Kidney glomerular epithelial cell (primary cell): ENCODE data around the gene KRTAP19-6.
"Not testable (repeated sequence)": the region's sequence is repeated elsewhere in the genome, so short reads cannot be mapped to it uniquely, and the experiment has no call there.

Source experiments
- DNase-seq: peaks from one replicate; lab custom pipeline; 2025; lab: John Stamatoyannopoulos, UW

KRTAP19-6 gene

DNA sequence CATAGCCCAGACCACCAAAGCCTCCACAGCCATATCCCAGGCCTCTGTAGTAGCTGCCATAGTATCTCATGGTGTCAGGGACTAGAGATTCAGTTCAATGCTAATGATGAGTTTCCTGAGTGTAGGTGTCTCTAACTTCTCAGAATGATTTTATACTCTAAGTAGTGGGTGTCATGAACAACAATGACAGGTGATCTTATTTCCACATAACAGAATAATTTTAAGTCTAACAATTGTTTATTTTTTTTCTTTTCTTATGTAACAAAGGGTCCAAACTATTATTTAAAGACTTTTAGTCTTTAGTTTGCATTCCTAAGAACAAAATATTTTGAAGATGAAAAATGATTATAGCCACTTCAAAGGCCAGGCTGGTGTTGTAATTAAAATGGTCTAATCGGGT, at the start of gene KRTAP19-6:
TSS of gene KRTAP19-6 (minus strand) at position 101 of the 400 bp plus-strand sequence. CDS start at position 70, 31 bp downstream.
- DNase-seq, result no peak

DNA sequence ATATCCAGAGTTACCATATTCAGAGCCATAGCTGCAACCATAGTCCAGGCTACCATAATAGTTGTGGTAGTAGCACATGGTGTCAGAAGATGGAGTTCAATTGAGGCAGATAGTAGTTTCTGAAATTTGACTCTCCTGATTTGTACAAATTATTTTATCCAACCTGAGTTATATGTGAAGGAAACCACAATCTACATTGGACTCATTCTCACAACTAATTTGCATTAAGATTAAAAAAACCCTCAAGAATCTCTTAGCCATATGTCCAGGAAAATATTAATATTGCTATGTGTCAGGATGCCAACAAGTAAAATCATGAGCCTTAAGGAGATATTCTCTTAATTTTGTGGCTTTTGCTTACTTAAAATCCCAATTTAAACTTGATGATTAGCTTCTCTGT, 48.6 kb upstream of the KRTAP19-6 start, which contains the start of gene KRTAP22-2:
TSS of gene KRTAP22-2 (minus strand) at position 101 of the 400 bp plus-strand sequence.
- no peak for DNase-seq

DNA sequence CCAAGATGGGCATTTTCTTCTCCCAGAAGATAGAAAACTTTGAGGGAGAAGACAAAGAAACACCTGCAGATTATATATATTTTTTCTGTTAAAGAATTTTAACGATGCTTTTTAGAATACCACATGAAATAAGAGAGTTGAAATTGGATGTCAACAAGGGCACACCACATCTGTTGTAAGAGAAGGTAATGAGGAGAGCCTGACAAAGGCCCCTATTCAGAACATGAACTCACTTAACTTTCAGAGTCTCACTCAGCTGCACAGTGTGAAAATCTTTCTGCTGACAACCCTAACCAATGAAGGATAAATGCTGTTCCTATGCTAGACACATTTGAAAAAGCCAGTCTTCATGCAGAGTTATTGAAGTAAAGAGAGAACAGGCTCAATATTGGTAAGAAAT, 41.2 kb upstream of the KRTAP19-6 start:
- no peak for DNase-seq

GRCh38 chr21:30580132-30580531, 38.5 kb upstream of the KRTAP19-6 start:
- DNase-seq, result no peak

GRCh38 chr21:30579346-30579745, 37.7 kb upstream of the KRTAP19-6 start:
- no peak for DNase-seq

DNA sequence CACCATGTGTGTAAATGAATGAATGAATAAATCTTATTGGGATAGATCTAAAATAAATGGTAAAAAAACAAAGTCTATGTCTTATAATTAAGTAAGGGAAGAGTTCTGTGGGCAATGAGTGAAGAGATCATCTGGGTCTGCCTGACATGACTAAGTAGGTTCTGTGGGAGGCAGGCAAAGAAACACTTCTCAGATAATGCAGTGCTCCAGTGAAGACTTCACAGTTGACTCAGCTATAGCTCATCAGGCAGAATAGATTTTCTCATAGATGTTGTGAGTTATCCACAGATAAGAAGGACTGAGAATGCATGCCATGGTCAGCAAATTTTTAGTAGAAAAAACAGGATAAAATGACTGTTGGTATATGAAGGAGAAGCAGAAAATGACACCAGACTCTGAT, 36.1 kb upstream of the KRTAP19-6 start:
- DNase-seq, result no peak

DNA sequence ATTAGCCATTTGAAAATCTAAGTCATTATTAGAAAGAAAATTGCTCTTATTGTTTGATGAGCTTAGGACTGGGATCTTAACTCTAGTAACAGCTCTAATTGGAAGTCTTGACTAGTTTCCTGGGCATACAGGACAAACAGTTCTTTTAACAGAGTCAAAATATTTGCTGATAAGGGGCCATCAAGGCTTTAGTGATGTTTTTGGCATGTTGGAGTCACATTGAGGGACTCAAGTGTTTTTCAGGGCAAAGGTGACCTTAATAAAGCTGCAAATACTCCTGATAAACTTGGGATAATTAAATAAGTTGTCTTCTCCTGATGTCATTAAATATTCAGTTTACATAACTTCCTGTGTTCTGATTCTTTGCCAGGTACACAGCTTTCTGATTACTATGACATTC, 26.0 kb upstream of the KRTAP19-6 start:
- DNase-seq, result no peak

DNA sequence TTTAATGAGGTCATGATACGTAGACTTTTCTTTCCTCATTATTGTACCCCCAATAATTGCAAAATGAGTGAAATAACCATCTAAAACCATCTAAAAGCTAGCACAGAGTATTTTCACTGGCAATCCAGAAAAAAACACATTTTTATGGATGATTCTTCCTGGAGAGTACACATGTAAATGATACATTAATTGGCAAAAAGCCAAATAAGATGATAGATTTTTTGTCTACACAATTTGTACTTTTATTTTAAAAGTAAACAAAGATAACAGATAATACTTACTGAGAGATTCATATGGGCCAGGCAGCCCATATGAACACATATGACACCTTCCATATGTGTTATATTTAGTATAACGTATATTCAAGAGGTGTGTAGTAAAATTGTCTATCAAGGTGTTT, 22.0 kb upstream of the KRTAP19-6 start:
- DNase-seq, result no peak

- DNase-seq, result no peak
Observed at GRCh38 chr21:30563072-30563471, 21.4 kb upstream of the KRTAP19-6 start.

- DNase-seq, result no peak
Observed at GRCh38 chr21:30561957-30562356, 20.3 kb upstream of the KRTAP19-6 start.

DNA sequence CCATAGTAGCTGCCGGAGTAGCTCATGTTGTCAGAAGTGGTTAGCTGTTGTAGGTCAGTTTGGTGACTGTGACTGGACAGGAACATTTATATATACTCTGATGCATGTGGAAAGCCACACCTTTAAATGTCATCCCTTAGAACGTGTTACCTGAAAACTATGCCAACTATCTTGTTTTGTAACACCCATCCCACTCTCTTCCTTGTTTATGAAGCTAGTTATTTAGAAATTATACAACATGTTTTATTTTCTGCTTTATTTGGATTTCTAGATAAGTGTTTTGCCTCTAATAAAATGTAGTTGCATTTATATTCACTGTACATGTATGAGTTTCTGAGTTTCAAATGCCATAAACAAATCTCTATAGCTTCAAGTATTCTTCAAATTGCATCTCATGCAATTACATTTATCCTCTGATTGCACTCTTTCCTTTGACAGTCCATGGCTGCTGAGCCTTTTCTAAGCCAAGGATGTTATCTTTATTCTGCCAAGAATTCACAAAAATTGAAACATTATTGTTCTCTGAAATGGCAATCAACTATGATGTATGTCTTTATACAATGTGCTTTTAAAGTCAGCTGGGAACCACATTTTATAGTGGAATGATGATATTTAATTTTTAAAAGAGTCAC, 19.7 kb upstream of the KRTAP19-6 start, which contains the start of gene KRTAP19-7:
TSS of gene KRTAP19-7 (minus strand) at position 51 of the 632 bp plus-strand sequence. CDS start at position 26, 25 bp downstream.
- DNase-seq, result no peak

GRCh38 chr21:30555095-30555494, 13.4 kb upstream of the KRTAP19-6 start:
- DNase-seq, result no peak

- no peak for DNase-seq
Observed at GRCh38 chr21:30552782-30553181, 11.1 kb upstream of the KRTAP19-6 start.

DNA sequence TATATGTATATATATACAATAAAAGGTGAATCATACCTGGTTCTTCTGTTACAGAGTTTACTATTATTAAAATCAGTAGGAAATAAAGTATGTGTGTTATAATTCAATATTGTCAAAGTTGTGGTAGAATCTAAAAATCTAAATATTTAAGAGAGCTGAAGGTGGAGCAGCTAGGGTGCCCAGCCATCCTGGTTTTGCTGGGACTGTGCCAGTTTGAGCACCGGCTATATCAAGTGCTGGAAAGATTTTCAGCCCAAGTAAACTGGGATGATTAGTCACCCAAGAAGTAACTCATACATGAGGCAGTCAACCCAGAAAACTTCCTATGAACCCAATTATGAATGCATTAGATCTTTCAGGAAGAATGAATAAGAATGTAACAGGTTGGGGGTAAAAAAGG, 22.8 kb downstream of the KRTAP19-6 start:
- DNase-seq, result no peak

DNA sequence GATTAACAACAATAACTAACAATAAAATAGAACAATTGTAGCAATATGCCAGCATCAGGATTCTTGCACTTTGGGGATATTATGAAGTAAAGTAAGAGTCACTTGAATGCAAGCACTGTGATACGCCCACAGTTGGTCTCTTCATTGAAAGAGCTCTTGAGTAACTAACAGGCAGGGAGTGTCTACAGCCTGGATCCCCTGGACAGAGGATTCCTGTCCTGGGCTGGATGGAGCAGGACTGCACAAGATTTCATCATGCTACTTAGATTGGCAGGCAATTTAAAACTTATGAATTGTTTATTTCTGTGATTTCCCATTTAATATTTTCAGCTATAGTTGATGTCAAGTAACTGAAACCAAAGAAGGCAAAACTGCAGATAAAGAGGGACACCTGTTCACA, 26.0 kb downstream of the KRTAP19-6 start:
- DNase-seq, result no peak

GRCh38 chr21:30505621-30506205, 36.0 kb downstream of the KRTAP19-6 start:
- not testable (repeated sequence) for DNase-seq

GRCh38 chr21:30502041-30502440, 39.6 kb downstream of the KRTAP19-6 start, which contains the start of gene KRTAP19-5:
TSS of gene KRTAP19-5 (minus strand) at chr21:30502141. CDS start at chr21:30502090, 51 bp downstream.
- DNase-seq, result no peak

DNA sequence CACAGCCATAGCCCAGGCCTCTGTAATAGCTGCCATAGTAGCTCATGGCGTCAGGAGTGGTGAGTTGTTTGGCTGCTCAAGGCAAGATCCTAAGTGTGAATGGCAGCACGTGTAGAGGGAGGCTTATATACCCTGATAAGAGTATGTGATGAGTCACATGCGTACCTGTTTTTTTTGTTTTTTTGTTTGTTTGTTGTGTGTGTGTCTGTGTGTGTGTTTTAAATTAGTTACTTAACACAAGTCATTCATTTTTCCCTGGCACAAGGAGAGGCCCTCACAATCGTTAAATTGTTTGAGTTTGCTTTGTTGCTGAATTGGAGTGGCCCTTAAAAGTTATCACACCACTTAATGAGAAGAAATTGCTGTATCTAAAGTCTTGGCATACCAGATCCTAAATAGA, 44.6 kb downstream of the KRTAP19-6 start, which contains the start of gene KRTAP19-4:
TSS of gene KRTAP19-4 (minus strand) at position 101 of the 400 bp plus-strand sequence. CDS start at position 46, 55 bp downstream.
- no peak for DNase-seq

GRCh38 chr21:30491963-30492428, 49.7 kb downstream of the KRTAP19-6 start, which contains the start of gene KRTAP19-3:
TSS of gene KRTAP19-3 (minus strand) at chr21:30492013. CDS start at chr21:30491957, 56 bp downstream.
- no peak for DNase-seq
